OCI-LY3 (cell line): ENCODE data around the gene GP2.

ENCODE experiments used
- CTCF ChIP-seq: fragments of 200-600, 300-600 bp; sonication (generic); IDR thresholded peaks from 2 replicates; pipeline ENCODE4 v1.5.1; 2014; ENCODE audit warnings: antibody characterized with exemption, low read length, low read depth
- EZH2phosphoT487 ChIP-seq: fragments of 200-600 bp; shearing (Covaris generic); IDR thresholded peaks from 2 replicates; pipeline ENCODE4 v1.6.1; 2018; ENCODE audit warnings: antibody characterized with exemption, mixed run types, low read depth

- no peak for TF ChIP-seq CTCF
- TF ChIP-seq EZH2phosphoT487: no peak
Measured at GRCh38 chr16:20364051-20364450, 36.7 kb upstream of the GP2 start.
